ENCODE data around the gene GRHPR.
"Not testable (repeated sequence)": the region's sequence is repeated elsewhere in the genome, so short reads cannot be mapped to it uniquely, and the experiment has no call there.

Gene GRHPR

DNA sequence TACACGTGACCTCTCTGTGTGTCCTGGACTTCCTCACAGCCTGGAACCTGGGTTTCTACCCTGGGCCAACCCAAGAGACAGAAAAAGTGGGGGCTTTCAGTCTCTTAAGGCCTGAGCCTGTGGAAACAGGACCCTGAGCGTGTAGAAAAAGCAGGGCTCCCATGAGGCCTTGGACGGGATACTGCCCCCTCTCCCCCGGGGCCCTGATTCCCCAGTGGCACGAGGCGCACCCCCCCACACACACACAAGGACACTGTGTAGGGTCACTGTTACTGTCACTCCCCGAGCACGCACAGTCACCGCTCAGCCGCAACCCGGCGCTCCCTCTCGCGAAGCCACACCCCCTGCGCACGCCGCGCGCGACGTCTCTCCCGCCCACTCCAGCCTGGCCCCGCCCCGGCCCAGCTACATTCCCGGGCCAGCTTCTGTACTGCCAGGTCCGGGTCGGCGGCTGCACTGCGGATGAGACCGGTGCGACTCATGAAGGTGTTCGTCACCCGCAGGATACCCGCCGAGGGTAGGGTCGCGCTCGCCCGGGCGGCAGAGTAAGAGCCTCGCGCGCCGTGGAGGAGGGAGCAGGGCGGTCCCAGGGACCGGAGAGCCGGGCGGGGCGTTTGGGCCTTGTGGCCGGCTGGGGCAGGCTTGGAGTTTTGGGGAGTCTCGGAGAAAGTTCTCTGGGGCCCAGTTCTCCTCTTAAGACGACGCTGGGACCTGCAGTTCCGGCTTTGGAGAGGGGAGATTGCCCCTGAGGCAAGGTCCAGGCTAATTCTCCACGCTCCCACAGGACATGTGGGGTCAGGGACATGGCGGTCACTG, at the start of gene GRHPR:
Gene GRHPR (plus strand): TSS at position 408 of the 816 bp plus-strand sequence. CDS start 55 bp downstream, at position 463.
- peak; percentile 62 for DNase-seq

- no peak for DNase-seq
Measured at GRCh38 chr9:37372839-37373238, 49.7 kb upstream of the GRHPR start.

- DNase-seq, result no peak
Measured at GRCh38 chr9:37373621-37374020, 48.9 kb upstream of the GRHPR start.

- DNase-seq, result no peak
Measured at GRCh38 chr9:37374892-37375291, 47.6 kb upstream of the GRHPR start.

DNA sequence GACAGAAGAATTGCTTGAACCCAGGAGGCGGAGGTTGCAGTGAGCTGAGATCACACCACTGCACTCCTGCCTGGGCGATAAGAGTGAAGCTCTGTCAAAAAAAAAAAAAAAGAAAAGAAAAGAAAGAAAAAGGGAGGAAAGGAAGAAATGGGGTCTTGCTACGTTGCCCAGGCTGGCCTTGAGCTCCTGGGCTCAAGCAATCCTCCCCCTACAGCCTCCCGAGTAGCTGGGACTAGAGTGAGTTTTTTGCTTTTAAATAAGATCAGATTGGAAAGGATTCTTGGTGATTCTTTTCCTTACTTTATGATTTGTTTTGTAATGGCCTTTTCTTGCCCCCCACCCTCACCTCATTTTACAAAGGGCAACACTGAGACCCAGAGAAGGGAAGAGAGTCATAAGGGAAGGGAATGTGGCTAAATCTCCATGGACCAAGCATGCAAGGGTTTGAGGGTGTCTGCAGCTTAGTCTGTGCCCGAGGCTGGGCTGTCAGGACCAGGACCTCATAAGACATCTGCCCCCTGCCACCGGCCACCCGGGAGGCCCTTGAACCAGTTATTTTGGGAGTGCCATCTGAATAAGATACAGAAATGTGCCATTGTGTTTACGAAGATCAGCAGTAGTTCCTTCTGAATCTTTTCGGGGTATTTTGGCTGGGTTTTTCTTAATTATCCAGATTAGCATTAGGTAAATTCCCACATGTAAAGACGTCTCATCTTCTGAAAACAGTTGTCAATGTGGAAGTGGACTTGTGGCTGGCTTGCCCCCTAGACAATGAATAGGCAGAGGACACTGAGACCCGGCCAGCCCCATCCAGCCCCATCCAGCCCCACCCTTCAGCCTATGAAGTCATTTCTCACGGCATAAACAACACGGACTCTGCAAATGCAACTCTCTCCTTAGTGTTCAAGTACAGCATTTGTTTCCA, 44.5 kb upstream of the GRHPR start:
- no peak for DNase-seq

DNA sequence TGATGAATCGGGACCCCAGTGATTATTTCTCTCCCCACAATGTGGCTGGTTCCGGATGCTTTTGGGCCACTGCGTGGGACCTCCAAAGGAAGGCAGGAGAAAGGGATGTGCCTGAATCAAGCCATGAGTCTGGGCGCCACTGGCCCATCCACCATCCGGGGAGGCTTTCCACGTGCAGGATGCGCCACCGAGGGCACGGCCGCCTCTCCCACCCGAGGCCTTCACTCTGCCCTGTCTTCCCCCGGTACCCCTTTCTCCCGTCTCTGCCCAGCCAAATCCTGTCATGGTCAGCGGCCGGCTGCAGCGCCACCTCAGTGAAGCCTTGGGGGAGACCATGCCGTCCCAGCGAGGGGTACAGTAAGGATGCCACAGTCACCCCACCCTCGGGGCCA, 43.9 kb upstream of the GRHPR start:
- no peak for DNase-seq

GRCh38 chr9:37379835-37380234, 42.7 kb upstream of the GRHPR start:
- DNase-seq, result no peak

- no peak for DNase-seq
Measured at GRCh38 chr9:37380570-37380969, 41.9 kb upstream of the GRHPR start.

GRCh38 chr9:37381094-37381741, 41.3 kb upstream of the GRHPR start:
- no peak for DNase-seq

GRCh38 chr9:37382161-37382981, 40.1 kb upstream of the GRHPR start:
- DNase-seq, result no peak

- DNase-seq, result no peak
Measured at GRCh38 chr9:37382982-37383357, 39.5 kb upstream of the GRHPR start.

- DNase-seq, result no peak
Measured at GRCh38 chr9:37383393-37383792, 39.1 kb upstream of the GRHPR start.

DNA sequence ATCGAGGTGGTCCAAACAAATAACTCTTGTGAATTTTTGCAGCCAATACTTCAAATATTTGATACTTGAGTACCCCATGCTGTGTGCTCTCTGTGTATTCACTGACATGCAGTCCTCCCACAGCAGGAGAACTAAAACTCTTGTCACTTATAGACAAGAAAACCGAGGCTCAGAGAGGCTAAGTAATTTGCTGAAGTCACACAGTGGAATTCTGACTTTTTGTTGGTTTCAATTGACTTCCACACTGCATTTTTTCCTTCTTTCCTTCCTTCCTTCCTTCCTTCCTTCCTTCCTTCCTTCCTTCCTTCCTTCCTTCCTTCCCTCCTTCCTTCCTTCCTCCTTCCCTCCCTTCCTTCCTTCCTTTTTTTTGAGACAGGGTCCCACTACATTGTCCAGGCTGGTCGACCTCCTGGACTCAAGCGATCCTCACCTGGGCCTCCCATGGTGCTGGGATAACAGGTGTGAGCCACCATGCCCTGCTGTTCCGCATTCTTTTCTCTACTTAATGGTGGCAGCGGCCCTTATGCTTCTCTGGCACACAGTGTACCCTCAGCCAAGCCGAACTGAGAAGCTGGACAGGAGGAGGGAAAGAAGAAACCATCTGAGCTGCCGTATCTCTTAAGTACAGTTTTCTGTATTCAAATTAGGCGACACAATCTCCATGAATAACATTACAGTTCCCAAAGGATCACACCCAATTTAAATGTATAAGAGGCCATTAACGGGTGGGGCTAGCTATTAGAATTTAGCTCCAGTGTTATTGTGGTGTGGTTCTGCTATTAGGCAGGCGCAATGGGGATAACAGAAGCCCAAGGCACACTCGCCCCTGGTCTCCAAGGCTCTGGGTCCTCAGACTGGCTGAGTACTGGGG, 38.4 kb upstream of the GRHPR start:
- no peak for DNase-seq

GRCh38 chr9:37385286-37385685, 37.2 kb upstream of the GRHPR start:
- DNase-seq, result no peak

GRCh38 chr9:37386988-37387387, 35.5 kb upstream of the GRHPR start:
- no peak for DNase-seq

DNA sequence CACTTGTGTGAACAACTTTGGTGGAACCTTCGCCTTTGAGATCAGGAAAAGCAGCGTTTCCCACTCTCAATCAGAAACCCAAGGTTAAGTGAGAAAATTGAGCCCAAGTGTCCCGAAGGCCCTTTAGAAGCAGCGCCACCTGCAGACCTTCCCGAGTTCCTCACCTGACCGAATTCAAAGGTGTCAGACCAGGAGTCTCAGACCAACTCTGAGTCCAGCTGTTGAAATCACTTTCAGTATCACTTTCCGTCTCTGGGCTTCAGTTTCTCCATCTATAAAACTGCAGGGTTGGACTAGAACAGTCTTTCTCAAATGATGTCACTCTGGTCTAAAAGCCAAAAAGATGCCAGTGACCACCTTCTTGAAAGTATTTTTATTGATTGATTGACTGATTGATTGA, 31.7 kb upstream of the GRHPR start:
- no peak for DNase-seq

GRCh38 chr9:37392272-37392671, 30.2 kb upstream of the GRHPR start:
- no peak for DNase-seq

DNA sequence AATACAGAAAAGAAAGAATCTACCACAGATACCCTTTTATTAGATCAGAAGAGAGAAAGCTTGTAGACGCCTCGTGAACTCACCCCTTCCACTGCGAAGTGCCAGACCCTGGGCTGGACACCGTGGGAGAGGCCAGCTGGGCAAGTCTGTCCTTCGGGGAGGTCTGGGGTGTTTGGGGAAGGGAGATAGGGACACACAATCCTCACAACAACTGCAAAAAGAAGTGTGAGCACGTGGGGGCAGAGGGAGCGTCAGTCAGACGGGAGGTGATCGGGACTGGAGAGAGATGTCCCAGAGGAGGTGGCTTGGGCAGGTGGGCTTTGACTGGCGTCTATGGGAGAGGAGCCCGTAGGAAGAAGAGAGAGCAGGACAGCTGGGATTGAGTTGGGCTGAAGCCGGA, 27.3 kb upstream of the GRHPR start:
- DNase-seq, result no peak

GRCh38 chr9:37395663-37396062, 26.8 kb upstream of the GRHPR start:
- DNase-seq, result no peak

DNA sequence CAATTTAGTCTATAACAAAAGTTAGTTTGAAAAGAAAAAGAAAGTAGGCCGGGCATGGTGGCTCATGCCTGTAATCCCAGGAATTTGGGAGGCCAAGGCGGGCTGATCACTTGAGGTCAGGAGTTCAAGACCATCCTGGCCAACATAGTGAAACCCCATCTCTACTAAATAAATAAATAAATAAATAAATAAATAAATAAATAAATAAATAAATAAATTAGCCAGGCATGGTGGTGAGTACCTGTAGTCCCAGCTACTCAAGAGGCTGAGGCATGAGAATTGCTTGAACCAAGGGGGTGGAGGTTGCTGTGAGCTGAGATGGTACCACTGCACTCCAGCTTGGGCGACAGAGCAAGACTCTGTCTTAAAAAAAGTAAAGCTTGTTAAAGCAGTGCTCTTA, 24.5 kb upstream of the GRHPR start:
- not testable (repeated sequence) for DNase-seq

DNA sequence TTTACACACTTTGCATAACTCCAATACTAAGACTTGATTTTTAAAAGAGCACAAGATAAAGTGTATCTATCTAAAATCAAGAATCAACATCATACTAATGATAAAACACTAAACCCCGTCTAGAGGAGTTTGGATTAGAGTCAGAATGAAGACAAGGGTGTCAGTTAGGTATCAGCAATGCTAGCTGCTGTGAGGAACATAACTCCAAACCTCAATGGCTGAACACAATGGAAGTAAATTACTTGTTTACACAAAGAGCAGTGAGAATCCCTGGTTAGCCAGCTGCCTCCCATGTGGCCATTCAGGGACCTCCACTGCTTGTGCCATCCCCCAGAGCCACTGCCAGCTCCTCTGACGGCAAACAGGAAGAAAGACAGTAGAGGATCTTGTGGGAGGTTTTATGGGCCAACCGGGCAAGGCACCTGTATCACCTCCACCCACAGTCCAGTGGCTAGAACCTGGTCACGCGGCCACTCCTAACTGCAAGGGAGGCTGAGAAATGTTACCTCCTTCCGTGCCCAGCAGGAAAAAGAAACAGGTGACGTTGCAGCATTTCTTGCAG, 24.0 kb upstream of the GRHPR start:
- no peak for DNase-seq
